Erythroblast (primary cell): Measurements from ENCODE around the gene ZFX.

Experiments
- DNase-seq, 2 experiments: peaks; one replicate each; lab custom pipeline; 2025; lab: John Stamatoyannopoulos, UW
- GATA1 ChIP-seq: IDR thresholded peaks from 2 replicates; pipeline ENCODE4 v1.6.1; 2011; ENCODE audit warnings: low read depth, mild to moderate bottlenecking, control low read depth, low read length, moderate library complexity
- POLR2A ChIP-seq: IDR thresholded peaks from 2 replicates; pipeline ENCODE4 v1.6.1; 2011; ENCODE audit warnings: mild to moderate bottlenecking, low read length

Gene ZFX

DNA sequence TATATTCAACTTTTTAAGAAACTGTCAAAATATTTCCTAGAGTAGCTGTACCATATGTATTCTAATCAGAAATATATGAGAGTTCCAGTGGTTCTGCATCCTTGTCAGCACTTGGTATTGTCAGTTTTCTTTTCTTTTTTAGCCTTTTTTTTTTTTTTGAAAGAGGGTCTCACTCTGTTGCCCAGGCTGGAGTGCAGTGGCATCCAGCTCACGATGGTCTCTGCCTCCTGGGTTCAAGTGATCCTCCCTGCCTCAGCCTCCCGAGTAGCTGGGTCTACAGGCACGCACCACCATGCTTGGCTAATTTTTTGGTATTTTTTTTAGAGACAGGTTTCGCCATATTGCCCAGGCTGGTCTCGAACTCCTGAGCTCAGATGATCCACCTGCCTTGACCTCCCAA, 79.1 kb downstream of the ZFX start:
- TF ChIP-seq GATA1 (no peak), POLR2A (no peak)
- DNase-seq = no peak

DNA sequence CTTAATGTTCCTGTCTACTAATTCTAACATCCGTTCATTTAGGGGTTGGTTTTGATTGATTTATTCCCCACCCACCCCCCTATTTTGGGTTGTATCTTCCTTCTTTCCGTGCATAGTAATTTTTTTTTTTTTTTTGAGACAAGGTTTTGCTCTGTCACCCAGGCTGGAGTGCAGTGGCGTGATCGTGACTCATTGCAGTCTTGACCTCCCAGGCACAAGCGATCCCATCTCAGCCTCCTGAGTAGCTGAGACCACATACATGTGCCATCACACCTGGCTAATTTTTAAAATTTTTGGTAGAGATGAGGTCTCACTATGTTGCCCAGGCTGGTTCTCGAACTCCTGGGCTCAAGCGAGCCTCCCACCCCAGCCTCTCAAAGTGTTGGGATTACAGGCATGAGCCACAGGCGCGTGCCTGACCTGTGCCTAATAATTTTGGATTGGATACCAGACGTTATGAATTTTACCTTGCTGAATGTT, 79.9 kb downstream of the ZFX start:
- no peak for TF ChIP-seq GATA1
- TF ChIP-seq POLR2A = no peak
- DNase-seq = no peak

DNA sequence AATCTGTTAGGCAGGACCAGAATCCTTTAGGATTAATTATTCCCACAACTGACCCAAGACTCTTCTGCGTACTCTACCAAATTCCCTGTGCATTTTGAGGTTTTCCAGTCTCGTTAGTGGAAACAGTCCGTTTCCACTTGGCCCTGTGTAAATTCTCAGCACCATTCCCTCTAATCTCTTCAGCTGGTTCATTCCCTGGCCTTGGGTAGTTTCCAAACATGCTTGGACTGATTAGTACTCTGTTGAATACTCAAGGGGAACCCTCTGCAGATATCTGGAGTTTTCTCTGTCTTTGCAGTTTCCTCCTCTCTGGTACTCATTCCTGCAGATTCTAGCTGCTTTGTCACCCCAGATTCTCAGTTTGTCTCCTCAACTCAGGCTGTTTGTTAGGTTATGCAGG, 80.4 kb downstream of the ZFX start:
- TF ChIP-seq POLR2A (no peak), GATA1 (no peak)
- DNase-seq = no peak

DNA sequence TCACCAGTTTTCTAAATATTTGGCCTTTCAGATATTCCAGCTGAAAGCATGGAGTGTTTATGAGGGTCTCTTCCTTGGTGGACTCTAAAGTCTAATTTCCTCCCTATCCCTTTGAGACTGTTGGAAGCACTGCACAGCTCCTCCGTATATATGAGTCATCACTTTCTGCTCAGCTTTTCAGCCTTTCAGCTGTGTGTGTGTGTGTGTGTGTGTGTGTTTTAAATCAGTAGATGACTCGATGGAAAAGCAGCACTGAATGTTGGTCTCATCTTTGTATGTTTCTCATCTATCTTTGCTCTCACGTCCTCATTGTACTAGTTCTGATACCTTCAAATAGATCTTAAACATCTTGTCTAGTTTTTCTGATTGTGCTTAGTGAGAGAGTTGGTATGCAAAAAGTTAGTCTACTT, 81.6 kb downstream of the ZFX start:
- TF ChIP-seq GATA1 (no peak), POLR2A (no peak)
- DNase-seq = peak; percentile 0 to 5

DNA sequence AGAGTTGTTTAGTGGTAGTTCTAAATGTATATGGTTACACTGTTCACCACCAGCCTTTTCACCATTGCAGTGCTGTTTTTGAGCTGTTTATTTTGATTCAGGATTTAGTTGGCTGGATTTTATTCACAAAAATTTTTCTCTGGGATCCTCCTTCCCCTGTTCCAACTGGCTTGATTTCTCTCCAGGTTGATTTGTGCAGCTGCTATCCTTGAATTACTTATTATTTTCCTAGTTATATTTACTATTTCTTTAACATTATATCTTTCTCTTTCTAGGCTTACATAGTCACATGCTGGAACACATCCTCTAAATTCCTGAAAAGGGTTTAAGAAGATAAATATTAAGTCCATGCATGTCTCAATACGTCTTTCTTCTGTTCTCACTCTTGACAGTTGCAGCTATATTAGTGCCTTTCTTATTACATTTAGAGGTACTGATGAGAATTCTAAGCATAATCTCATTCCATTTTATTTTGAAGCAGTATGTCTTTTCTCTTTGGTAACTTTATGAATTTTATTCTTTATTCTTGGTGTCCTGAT, 82.2 kb downstream of the ZFX start:
- no peak for DNase-seq

DNA sequence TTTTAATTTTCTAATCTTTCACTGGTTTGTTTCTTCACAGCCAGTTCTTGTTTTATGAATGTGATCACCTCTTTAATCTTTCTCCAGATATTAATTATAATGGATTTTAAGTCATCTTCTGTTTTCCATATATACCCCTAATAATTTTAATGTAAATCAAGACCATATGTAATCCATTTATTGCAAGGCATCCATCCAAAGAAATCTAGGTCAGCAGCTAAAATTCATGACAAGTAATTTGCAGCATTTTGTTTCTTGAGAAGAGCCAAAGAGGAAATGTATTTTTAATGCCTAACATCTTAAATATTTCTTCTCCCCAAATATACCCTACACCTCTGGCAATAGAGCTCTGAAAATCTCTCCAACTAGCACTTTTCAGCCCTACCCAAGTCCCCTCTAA, 83.3 kb downstream of the ZFX start:
- no peak for DNase-seq
- no peak for TF ChIP-seq GATA1
- TF ChIP-seq POLR2A = no peak

More for the DNA sequence above, 82.2 kb downstream of the ZFX start:
- no peak for TF ChIP-seq GATA1
- TF ChIP-seq POLR2A = no peak

DNA sequence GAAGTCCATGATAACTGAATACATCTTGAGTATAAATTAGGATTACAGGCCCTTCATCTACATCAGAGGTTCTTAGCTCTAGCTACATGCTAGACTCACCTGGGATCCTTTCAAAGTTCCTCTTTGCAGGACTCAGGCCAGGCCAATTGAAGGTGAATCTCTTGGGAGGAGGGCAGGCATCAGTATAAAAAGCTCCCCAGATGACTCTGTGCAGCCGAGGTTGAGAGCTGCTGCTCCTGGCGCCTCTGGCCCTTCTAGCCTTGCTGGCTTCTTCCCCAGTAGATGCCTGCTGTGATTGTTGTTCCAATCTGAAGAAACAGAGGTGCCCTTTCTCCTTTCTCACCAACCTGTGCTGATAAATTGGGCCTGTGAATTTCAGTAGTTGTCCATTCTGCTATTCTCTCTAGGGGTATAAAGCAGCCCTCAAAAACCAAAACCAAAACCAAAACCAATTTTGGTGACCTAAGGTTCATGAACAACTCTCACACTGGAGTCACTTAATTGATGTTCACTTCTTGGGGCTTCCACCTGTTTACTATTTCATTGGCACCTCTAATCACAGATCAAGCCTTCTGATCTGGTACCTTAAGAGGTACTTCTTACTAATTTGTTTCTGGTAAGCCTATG, 85.7 kb downstream of the ZFX start:
- no peak for TF ChIP-seq POLR2A
- no peak for TF ChIP-seq GATA1
- no peak for DNase-seq

DNA sequence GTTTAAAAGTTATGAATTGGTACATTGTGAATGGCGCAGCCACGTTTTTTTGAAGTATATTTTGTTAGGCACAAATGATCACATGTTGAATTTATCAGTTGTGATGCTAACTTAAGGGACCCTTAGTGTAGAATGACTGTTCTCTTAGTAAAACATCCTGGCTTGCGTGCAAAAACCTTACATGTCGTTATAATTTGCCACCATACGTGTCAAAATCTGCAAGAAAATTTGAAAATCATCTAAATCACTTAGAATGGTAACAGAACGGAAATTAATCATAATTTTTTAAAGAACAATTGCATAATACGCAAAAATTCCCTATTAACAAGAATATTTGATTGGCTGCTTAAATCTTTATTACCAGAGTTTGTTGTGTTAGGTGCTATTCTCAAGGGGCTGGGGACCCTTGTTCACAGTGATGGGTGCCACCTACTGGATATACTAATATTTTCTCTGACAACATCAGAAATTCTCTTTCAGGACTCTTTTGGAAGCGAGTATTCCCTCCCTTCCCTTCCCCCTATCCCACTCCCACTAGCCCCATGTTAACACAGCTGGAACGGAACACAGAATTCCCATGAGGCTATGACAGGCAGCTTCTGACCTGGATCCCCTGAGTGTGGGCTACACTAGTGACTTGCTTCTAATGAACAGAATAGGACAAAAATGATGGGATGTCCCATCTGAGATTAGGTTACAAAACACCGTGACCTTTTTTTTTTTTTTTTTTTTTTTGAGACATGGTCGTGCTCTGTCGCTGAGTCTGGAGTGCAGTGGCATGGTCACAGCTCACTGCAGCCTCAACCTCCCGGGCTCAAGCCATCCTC, 92.5 kb downstream of the ZFX start:
- DNase-seq = peak; percentile 5 to 31
- TF ChIP-seq GATA1 (no peak), POLR2A (no peak)

DNA sequence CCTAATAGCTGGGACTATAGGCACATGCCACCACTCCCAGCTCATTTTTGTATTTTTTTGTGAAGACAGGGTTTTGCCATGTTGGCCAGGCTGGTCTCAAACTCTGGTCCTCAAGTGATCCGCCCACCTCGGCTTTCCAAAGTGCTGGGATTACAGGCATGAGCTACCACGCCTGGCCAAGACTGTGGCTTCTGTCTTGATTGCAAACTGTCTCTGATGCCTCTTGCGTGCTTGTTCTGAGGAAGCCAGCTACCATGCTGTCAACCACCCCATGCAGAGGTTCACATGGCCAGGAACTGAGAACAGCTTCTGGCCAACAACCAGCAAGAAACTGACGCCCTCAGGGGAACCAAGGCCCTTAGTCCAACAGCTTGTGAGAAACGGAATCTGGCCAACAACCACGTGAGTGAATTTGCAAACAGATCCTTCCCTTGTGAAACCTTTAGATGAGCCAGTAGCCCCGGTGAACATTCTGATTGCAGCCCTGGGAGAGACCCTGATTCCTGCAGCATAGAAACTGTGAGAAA, 93.2 kb downstream of the ZFX start:
- DNase-seq = no peak

DNA sequence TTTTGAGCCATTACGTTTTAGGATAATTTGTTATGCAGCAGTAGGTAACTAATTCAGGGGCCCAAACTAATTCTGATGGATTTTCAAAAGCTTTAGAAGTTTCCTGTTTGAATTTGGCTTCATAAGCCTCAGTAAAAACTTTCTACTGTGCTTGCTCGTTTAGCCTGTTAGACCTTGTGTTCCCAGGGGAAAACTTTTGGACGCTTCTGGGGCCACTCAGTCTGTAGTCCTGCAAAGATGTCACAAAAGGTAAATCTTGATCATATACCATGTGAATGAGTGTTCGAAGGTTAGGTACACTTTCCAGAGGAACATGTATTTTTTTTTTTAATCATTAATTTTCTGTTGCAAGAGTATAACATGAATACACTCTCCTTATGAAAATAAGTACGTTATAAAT, 93.7 kb downstream of the ZFX start:
- TF ChIP-seq POLR2A = no peak
- no peak for TF ChIP-seq GATA1

More for the DNA sequence above, 93.2 kb downstream of the ZFX start:
- no peak for TF ChIP-seq GATA1
- no peak for TF ChIP-seq POLR2A

DNA sequence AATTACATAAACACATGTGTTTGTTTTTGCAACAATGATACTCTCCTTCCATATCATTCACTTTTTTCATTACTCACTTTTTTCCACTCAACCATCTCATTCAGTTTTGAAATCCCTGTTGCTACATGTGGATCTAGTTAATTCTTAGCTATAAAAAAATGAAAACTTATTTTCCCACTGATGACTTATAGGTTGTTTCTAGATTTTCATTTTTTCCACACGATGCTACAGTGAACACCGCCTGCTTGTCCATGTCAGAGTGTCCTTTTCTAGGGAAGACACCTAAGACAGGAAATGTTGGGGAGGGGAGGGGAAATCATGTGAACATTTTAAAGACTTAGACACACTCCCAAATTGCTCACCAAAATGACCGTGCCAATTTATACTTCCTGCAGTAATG, 94.2 kb downstream of the ZFX start:
- TF ChIP-seq POLR2A = no peak
- TF ChIP-seq GATA1 = no peak
- DNase-seq = no peak

More for the DNA sequence above, 93.7 kb downstream of the ZFX start:
- no peak for DNase-seq

DNA sequence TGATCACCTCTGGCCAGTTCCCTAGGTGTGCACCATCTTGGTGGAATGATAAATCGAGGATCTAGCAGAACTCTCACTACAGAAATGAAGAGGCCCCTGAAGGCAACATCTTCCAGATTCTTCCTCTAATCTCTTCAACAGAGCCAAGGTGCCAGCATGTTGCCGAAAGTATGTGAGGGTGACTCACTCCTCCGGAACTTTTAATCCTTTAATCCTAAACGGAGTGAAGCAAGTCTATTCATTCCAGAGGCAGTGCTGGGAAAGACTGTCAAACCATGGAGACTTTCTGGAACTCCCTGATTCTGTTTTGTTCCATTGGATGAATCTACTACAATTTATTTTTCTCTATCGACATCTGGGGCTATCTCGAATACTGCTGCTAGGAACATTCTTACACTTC, 95.7 kb downstream of the ZFX start:
- DNase-seq = no peak
- TF ChIP-seq GATA1 = no peak
- no peak for TF ChIP-seq POLR2A

DNA sequence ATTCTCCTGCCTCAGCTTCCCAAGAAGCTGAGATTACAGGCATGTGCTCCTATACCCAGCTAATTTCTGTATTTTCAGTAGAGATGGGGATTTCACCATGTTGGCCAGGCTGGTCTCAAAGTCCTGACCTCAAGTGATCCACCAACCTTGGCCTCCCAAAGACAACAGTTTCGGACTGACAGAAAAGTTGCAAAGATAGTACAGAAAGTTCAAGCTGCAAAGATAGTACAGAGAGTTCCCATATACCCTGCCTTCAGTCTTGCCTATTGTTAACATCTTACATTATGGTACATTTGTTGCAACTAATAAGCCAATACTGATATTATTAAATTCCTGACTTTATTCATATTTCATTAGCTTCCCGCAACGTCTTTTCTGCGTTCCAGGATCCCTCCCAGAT, 98.5 kb downstream of the ZFX start:
- no peak for DNase-seq
- TF ChIP-seq GATA1 (no peak), POLR2A (no peak)

DNA sequence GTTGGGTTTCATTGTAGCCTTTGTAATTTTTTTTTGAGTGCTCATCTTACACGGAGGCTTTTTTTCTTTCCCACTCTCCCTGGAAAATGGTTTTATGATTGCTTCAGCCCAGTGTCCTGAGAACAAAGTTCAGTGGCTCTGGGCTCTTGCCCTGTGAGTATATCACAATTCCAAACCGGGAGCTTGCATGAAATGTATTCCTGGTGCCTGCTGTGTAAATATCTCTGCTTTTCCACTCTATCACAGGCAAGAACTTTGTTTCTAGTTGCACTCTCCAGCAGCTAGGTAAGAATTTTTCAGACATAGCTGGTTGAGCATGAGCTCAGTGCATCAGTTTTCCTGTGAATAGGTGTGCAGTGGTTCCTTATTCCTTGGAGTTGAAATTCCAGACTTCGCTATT, 103.5 kb downstream of the ZFX start:
- DNase-seq = no peak
- TF ChIP-seq GATA1 (no peak), POLR2A (no peak)
